NT2/D1 (cell line): ENCODE data around the gene GNPTG.

Experiments
- YY1 ChIP-seq: IDR thresholded peaks from 2 replicates; pipeline ENCODE4 v1.6.1; 2011; ENCODE audit not compliant: insufficient read length, insufficient read depth
- ZNF274 ChIP-seq: IDR thresholded peaks from 2 replicates; pipeline ENCODE4 v1.6.1; 2011; ENCODE audit warnings: mild to moderate bottlenecking, low read depth, low read length

DNA sequence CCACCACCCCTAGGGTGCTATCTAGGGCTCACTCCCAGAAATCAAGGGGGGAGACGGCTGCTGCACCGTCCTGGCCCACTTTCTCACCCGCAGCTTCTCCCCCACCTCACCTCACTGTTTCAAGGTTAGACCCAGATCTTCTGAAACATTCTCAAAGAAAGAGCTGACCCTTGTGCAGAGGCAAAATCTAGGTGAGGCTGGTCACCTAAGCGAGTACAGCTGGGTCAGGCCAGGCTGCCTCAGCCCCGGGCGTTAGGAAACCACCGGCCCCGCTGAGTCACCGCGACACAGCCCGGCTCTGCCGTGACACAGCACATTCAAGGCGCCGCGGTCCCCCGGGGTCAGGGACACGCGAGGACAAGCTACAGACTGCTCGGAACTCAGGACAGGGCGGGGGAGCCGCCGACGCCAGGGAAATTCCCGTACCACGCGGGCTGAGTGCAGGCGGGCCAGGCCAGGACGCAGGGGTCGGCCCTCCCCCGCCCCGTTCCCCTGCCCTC, 27.1 kb downstream of the GNPTG start:
- no peak for TF ChIP-seq ZNF274
- no peak for TF ChIP-seq YY1
